ENCODE results near the gene LRRC40. TPM values are rescaled to one million over a fixed set of nuclear protein-coding genes. Genes with fewer than 3 reads are reported as not detected.
"Not testable (repeated sequence)": the region's sequence is repeated elsewhere in the genome, so short reads cannot be mapped to it uniquely, and the experiment has no call there.

The LRRC40 gene
- total and polyA plus RNA-seq, 9 donors, result 8.0 to 16.3 (median 10.8) TPM

DNA sequence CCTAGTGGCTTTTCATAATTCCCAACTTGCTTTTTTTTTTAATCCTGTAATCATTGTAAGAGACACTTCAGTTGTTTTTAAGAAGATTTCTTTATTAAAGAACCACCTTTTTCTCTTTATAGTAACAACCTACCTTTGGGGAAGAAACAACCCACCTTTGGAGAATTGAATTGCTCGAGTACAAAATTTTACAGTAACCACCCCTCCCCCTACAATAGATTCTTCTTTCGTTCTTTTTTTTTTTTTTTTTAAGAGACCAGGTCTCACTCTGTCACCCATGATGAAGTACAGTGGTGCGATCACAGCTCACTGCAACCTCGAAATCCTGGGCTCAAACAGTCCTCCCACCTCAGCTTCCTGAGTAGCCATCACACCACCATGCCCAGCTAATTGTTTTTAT, 2.1 kb upstream of the LRRC40 start:
- H3K4me1 ChIP-seq (ENCODE audit: insufficient read depth), result peaks cover 10% of the 10 kb centered on the region
- H3K27ac ChIP-seq, result no peak overlapping the region
- WGBS, 3 donors, result 83 to 87% (median 84%) methylated on average over 4 of the region's 4 CpGs
- H3K36me3 ChIP-seq, result no peaks in the 10 kb centered on the region
- intact Hi-C loops (cut with DNase I), result no loop called here
- no peak for TF ChIP-seq EP300 (IDR thresholded peaks at IDR 0.05)
- TF ChIP-seq, protein P1, sequence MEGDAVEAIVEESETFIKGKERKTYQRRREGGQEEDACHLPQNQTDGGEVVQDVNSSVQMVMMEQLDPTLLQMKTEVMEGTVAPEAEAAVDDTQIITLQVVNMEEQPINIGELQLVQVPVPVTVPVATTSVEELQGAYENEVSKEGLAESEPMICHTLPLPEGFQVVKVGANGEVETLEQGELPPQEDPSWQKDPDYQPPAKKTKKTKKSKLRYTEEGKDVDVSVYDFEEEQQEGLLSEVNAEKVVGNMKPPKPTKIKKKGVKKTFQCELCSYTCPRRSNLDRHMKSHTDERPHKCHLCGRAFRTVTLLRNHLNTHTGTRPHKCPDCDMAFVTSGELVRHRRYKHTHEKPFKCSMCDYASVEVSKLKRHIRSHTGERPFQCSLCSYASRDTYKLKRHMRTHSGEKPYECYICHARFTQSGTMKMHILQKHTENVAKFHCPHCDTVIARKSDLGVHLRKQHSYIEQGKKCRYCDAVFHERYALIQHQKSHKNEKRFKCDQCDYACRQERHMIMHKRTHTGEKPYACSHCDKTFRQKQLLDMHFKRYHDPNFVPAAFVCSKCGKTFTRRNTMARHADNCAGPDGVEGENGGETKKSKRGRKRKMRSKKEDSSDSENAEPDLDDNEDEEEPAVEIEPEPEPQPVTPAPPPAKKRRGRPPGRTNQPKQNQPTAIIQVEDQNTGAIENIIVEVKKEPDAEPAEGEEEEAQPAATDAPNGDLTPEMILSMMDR (IDR thresholded peaks at IDR 0.05), result no peak
- no peak for TF ChIP-seq POLR2A (IDR thresholded peaks at IDR 0.05)
- no peaks in the 10 kb centered on the region for H3K9me3 ChIP-seq
- no peak for DNase-seq
- no peak overlapping the region for H3K4me3 ChIP-seq
- H3K27me3 ChIP-seq, result no peaks in the 10 kb centered on the region

DNA sequence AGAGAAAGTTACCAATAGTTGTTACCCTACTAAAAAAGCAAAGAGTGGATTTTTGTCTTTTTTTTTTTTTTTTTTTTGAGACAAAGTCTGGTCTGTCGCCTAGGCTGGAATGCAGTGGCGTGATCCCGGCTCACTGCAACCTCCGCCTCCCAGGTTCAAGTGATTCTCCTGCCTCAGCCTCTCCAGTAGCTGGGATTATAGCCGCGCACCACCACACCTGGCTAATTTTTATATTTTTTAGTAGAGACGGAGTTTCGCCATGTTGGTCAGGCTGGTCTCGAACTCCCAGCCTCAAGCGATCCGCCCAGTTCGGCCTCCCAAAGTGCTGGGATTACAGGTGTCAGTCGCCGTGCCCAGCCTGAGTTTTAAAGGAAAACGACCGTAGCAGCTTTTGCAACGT, 1.5 kb upstream of the LRRC40 start:
- 78 to 84% (median 81%) methylated on average over 17 of the region's 17 CpGs for WGBS, 3 donors
- DNase-seq; intact Hi-C loops (cut with DNase I); H3K9me3 ChIP-seq; H3K27me3 ChIP-seq; H3K4me1 ChIP-seq (ENCODE audit: insufficient read depth); H3K36me3 ChIP-seq; H3K27ac ChIP-seq; H3K4me3 ChIP-seq: not testable (repeated sequence)

DNA sequence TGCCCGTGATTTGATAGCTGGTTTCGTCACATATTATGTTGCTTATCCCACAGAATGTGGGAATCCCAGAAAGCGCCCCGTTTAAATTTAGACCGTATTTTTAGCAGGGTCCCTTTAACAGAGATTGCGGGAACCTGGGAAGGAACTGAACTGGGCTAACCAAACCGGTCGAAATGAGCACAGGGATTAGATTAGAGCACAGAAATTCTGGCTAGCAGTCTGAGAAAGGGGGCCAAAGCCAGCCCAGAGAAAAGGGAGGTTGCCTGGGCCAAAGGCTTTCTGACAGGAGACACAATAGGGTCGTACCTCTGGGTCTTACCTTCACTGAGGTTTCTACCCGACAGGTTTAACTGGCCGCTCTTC, 327 bp downstream of the LRRC40 start:
- no peak for TF ChIP-seq POLR2A (IDR thresholded peaks at IDR 0.05)
- TF ChIP-seq EP300 (IDR thresholded peaks at IDR 0.05), result no peak
- TF ChIP-seq, protein P1 (IDR thresholded peaks at IDR 0.05), result no peak
- Histone ChIP-seq H3K27me3 (no peaks in the 10 kb centered on the region), H3K27ac (peak overlapping the region; percentile 69 to 82), H3K4me1 (ENCODE audit: insufficient read depth) (peaks cover 7% of the 10 kb centered on the region), H3K9me3 (no peaks in the 10 kb centered on the region), H3K36me3 (no peaks in the 10 kb centered on the region), H3K4me3 (peak overlapping the region; percentile 88)
- no peak for DNase-seq
- intact Hi-C loops (cut with DNase I), result no loop called here
- WGBS, 3 donors, result 1 to 2% (median 1%) methylated on average over 11 of the region's 11 CpGs

DNA sequence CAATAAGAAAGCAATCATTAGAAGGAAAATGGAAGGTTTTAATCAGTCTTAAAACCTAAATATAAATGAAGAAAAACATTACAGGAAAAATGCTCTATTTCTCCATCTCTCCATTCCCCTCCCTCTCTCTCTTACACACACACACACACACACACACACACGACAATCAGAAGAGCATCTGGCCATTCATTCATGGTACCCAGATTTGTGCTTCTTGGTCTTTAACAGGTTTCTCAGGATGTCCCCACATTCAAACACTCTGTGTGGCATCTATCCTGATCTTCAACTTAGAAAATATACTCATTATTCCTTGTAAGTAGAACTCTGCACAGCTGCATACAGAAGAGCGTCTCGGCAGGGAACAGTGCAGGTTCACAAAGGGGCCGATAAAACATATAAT, 779 bp downstream of the LRRC40 start:
- Histone ChIP-seq H3K27me3 (no peaks in the 10 kb centered on the region), H3K36me3 (no peaks in the 10 kb centered on the region), H3K4me3 (peak overlapping the region; percentile 88), H3K9me3 (no peaks in the 10 kb centered on the region), H3K4me1 (ENCODE audit: insufficient read depth) (peaks cover 6% of the 10 kb centered on the region), H3K27ac (peak overlapping the region in 1 of 2 donors; percentile 82)
- 0 to 2% (median 0%) methylated on average over 4 of the region's 4 CpGs for WGBS, 3 donors
- intact Hi-C loops (cut with DNase I), result no loop called here
- TF ChIP-seq, protein P1 (IDR thresholded peaks at IDR 0.05), result no peak
- TF ChIP-seq POLR2A (IDR thresholded peaks at IDR 0.05) (no peak), EP300 (IDR thresholded peaks at IDR 0.05) (no peak)
- DNase-seq, result no peak

DNA sequence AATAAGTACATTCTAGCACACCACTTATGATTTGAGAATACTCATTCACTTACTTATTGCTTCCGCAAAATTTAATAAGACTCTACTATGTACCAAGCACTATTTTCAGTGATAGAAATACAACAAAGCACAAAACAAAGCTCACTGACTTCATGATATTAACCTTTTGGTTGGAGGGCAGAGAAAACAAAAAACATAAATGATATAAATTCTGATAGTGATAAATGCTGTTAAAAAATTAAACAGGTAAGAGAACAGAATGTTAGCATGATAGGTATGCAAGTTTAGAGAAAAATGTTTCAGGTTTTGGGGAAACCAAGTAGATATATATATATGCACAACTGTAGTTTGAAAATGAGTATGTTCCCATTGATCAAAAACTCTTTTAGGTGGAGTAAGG, 1.2 kb downstream of the LRRC40 start:
- peaks cover 6% of the 10 kb centered on the region for H3K4me1 ChIP-seq (ENCODE audit: insufficient read depth)
- peak overlapping the region; percentile 88 for H3K4me3 ChIP-seq
- TF ChIP-seq POLR2A (IDR thresholded peaks at IDR 0.05) (no peak), EP300 (IDR thresholded peaks at IDR 0.05) (no peak)
- TF ChIP-seq, protein P1 (IDR thresholded peaks at IDR 0.05), result no peak
- 92 to 95% (median 95%) methylated on average over 1 of the region's 1 CpG for WGBS, 3 donors
- no peaks in the 10 kb centered on the region for H3K36me3 ChIP-seq
- H3K27me3 ChIP-seq, result no peaks in the 10 kb centered on the region
- no peak overlapping the region for H3K27ac ChIP-seq
- no peaks in the 10 kb centered on the region for H3K9me3 ChIP-seq
- no peak for DNase-seq
- intact Hi-C loops (cut with DNase I), result no loop called here

Data from ovary (tissue), 9 donors.